Epithelial cell of proximal tubule (primary cell): ENCODE data around the gene KY. TPM values are rescaled to one million over a fixed set of nuclear protein-coding genes. Genes with fewer than 3 reads are reported as not detected.

Experiments
- DNase-seq: peaks from one replicate; pipeline ENCODE4 v3.0.0-alpha.2; 2011; ENCODE audit warnings: low read depth
- H3K4me3 ChIP-seq: 2 replicates; pipeline ENCODE4 v1.5.1; 2011; ENCODE audit warnings: low read depth, mild to moderate bottlenecking, low read length
- total RNA-seq: library from RNA; depleted of rRNA; stranded (reverse); fragments of >200 nt; gene quantifications from 2 replicates; pipeline ENCODE4 v1.2.3, GENCODE V29; 2015
- TF ChIP-seq, protein P1 (sequence below): conservative IDR thresholded peaks from 2 replicates; pipeline ENCODE4 v1.5.1; 2012; ENCODE audit warnings: low read depth, mild to moderate bottlenecking, low read length

KY gene
- total RNA-seq, 1 donor from 2014 or later = not detected

DNA sequence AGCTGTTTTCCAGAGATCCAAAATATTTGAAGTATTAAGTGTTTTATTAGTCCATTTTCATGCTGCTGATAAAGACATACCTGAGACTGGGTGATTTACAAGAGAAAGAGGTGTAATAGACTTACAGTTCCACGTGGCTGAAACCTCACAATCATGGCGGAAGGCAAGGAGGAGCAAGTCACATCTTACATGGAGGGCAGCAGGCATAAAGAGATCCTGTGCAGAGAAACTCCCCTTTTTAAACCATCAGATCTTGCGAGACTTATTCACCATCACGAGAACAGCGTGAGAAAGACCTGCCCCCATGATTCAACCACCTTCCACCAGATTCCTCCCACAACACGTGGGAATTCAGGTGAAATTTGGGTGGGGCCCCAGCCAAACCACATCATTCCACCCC lies 82.0 kb downstream of the KY start:
- no peak overlapping the region for H3K4me3 ChIP-seq
- TF ChIP-seq, protein P1, sequence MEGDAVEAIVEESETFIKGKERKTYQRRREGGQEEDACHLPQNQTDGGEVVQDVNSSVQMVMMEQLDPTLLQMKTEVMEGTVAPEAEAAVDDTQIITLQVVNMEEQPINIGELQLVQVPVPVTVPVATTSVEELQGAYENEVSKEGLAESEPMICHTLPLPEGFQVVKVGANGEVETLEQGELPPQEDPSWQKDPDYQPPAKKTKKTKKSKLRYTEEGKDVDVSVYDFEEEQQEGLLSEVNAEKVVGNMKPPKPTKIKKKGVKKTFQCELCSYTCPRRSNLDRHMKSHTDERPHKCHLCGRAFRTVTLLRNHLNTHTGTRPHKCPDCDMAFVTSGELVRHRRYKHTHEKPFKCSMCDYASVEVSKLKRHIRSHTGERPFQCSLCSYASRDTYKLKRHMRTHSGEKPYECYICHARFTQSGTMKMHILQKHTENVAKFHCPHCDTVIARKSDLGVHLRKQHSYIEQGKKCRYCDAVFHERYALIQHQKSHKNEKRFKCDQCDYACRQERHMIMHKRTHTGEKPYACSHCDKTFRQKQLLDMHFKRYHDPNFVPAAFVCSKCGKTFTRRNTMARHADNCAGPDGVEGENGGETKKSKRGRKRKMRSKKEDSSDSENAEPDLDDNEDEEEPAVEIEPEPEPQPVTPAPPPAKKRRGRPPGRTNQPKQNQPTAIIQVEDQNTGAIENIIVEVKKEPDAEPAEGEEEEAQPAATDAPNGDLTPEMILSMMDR = no peak
- DNase-seq = no peak

DNA sequence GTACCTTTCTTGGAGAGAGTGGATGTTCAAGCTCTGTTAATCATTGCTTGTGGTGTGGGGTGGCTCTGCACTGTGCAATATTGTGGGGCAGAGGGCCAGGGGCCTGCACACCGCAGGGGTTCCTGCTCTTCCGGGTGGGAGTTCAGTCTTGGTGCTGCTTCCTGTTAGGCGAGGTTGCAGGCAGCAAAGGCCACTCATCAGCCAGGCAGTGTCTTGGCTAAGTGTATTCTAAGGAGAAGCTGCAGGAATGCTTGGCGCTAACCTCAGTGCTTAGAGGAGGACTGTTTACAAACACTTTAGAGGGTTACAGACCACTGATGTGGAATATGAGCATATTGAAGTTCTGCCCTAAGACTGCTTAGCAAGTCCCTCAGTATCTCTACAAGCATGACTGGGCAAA lies 83.2 kb downstream of the KY start:
- no peak overlapping the region for H3K4me3 ChIP-seq
- TF ChIP-seq, protein P1 = no peak
- peak; percentile 75 for DNase-seq

DNA sequence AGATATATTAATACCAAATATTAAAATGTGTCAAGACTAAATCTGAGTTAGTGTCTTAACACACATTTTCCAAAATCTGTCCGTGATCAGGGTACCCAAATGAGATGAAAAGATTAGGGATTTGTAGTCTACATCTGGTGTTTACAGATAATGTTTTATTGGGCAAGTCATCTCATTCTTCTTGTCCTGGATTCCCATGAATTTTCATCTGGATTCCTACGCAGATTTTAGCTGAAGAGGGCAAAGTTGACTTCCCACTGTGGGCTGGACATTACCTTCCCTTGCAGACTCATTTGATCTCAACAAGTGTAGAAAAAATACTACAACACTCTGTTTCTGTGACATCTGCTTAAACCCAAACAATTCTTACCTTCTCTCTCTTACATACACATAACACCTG lies 85.8 kb downstream of the KY start:
- TF ChIP-seq, protein P1 = no peak
- no peak for DNase-seq
- no peak overlapping the region for H3K4me3 ChIP-seq

DNA sequence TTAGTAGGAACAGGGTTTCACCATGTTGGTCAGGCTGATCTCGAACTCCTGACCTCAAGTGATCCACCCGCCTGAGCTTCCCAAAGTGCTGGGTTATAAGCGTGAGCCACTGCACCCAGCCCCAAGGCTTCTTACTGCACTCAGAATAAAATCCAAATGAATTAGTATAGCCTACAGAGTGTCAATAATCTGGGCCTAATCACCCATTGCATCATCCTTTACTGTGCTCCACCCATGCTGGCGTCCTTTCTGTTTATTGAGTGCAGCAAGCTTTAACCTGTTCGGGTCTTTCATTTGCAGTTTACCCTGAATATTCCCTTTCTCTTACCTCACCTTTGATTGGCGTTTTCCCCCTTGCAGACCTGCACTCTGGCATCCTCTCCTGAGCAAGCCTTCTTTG lies 87.2 kb downstream of the KY start:
- DNase-seq = no peak
- TF ChIP-seq, protein P1 = no peak
- H3K4me3 ChIP-seq = no peak overlapping the region

DNA sequence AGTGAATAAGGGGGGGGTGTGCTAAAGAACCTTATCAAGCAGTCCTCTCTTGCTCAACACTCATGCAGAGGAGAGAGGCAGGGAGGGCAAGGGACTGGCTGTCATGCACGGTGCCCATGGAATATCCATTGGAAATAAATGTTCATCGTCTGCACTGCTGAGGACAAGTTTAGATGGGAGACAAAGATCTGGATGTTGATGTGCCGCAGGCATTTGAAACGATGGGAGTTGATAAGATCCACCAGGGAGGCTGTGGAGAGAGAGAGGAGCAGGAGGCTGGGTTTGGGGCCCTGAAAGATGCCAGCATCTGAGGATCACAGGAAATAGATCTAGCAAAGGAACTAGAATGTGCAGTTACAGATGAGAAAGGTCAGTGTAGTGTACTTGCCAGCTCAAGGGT lies 88.8 kb downstream of the KY start:
- no peak for DNase-seq
- H3K4me3 ChIP-seq = no peak overlapping the region
- TF ChIP-seq, protein P1 = no peak

DNA sequence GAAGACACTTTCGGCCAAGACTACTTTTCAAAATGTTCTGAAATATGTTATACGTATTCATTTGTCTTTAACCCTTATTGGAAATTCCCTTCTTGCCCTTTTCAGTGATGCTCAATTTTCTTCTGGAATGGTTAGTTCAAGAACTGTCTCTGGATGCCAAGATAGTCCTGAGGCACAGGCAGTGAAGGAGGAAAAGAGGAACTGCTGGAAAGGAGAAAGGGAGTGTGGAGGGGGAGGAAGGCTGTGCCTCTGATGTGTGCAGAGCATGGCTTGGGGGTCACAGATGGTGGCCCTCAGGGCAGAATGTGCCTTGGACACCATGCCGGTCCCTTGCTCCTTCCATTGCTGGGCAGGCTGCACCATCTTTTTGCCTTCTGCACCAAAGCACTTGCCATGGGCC lies 91.2 kb downstream of the KY start:
- DNase-seq = no peak
- TF ChIP-seq, protein P1 = no peak
- no peak overlapping the region for H3K4me3 ChIP-seq

Other genes with a start within 250 kb of the KY start
- 52.5 and 80.5 TPM in 2 replicates for gene ANAPC13, start 165.0 kb downstream of the KY start, total RNA-seq
- 10.3 and 21.4 TPM in 2 replicates for gene CEP63, start 165.0 kb downstream of the KY start, total RNA-seq
- 1.6 and 2.7 TPM in 2 replicates for gene EPHB1, start 144.2 kb upstream of the KY start, total RNA-seq